B cell (primary cell): ENCODE measurements around the gene HOXC9. TPM values are rescaled to one million over a fixed set of nuclear protein-coding genes. Genes with fewer than 3 reads are reported as not detected.
A peak's percentile ranks its signal among the peaks of the same experiment; 100 is the strongest.

Experiments
- ATAC-seq: fragments of 200-7000 bp; cut with Tn5 transposase; one replicate; pipeline ENCODE4 v1.10.0; 2021; ENCODE audit warnings: low read depth, mild to moderate bottlenecking, moderate number of reproducible peaks, moderate library complexity
- CTCF ChIA-PET: fragments of 350-600 bp; sonication (Branson Sonifier 250); formaldehyde crosslinking; loops from one replicate; lab custom pipeline; 2021; ENCODE audit warnings: antibody characterized with exemption, inconsistent platforms; lab: Charles Lee
- POLR2A ChIA-PET: fragments of 350-600 bp; sonication (Branson Sonifier 250); formaldehyde crosslinking; loops from one replicate; lab custom pipeline; 2021; ENCODE audit warnings: antibody characterized with exemption; lab: Charles Lee
- DNase-seq: peaks from one replicate; pipeline ENCODE4 v3.0.0; 2013
- H2AFZ ChIP-seq: 2 replicates; pipeline ENCODE4 v1.6.1; 2012; ENCODE audit warnings: mild to moderate bottlenecking, low read depth, low read length; ENCODE audit not compliant: insufficient read depth, poor library complexity, severe bottlenecking
- H3K27ac ChIP-seq, 2 donors: 1 replicate in 1 of 2; 2 replicates in 1 of 2; pipeline ENCODE4 v1.5.1; 2012 to 2013; ENCODE audit warnings: low read length in 2 of 2, mild to moderate bottlenecking in 2 of 2, moderate library complexity in 1 of 2
- H3K27me3 ChIP-seq, 4 experiments: fragments of 200-600 bp in 1 of 4; sonication (generic) in 1 of 4; replicated peaks in 1 of 4; 1 replicate in 2 of 4; 2 replicates in 2 of 4; pipeline versions ENCODE4 v1.6.1 to v1.7.0; 2013 to 2016; ENCODE audit warnings: low read length in 3 of 4, mild to moderate bottlenecking in 2 of 4, mixed read lengths in 1 of 4, moderate library complexity in 1 of 4; ENCODE audit not compliant: insufficient read depth in 4 of 4, control insufficient read depth in 3 of 4; ENCODE audit errors: control extremely low read depth in 1 of 4
- H3K36me3 ChIP-seq, 2 experiments: replicated peaks in 1 of 2; 1 replicate in 1 of 2; 2 replicates in 1 of 2; pipeline versions ENCODE4 v1.6.1 to v1.7.1; 2013; ENCODE audit warnings: low read length in 1 of 2; ENCODE audit not compliant: insufficient read depth in 2 of 2, control insufficient read depth in 1 of 2; ENCODE audit errors: control extremely low read depth in 1 of 2, extremely low read depth in 1 of 2
- H3K4me1 ChIP-seq, 2 donors: fragments of 200-600 bp in 1 of 2; sonication (generic) in 1 of 2; 1 replicate in 1 of 2; 2 replicates in 1 of 2; pipeline versions ENCODE4 v1.5.1 to v1.6.1; 2013 to 2017; ENCODE audit warnings: low read length in 2 of 2; ENCODE audit not compliant: control insufficient read depth in 2 of 2, insufficient read depth in 2 of 2
- H3K4me2 ChIP-seq: replicated peaks from 2 replicates; pipeline ENCODE3; 2012; ENCODE audit warnings: mild to moderate bottlenecking, low read depth, low read length; ENCODE audit not compliant: poor library complexity, severe bottlenecking
- H3K4me3 ChIP-seq, 5 experiments: fragments of 200-600 bp in 1 of 5; sonication (generic) in 1 of 5; 1 replicate in 3 of 5; 2 replicates in 2 of 5; pipeline versions ENCODE4 v1.5.1 to v1.7.0; 2011 to 2016; ENCODE audit warnings: low read length in 4 of 5, mild to moderate bottlenecking in 4 of 5, low read depth in 2 of 5, control low read depth in 1 of 5, moderate library complexity in 1 of 5; ENCODE audit not compliant: insufficient read depth in 1 of 5; ENCODE audit errors: control extremely low read depth in 1 of 5, extremely low read depth in 1 of 5
- H3K79me2 ChIP-seq: fragments of 200-600 bp; sonication (generic); one replicate; pipeline ENCODE4 v1.6.0; 2016; ENCODE audit warnings: low read length; ENCODE audit not compliant: control insufficient read depth, insufficient read depth
- H3K9ac ChIP-seq: fragments of 200-600 bp; sonication (generic); 2 replicates; pipeline ENCODE4 v1.6.1; 2017; ENCODE audit warnings: mild to moderate bottlenecking, low read length, moderate library complexity
- H3K9me3 ChIP-seq, 3 donors: one replicate each; pipeline versions ENCODE4 v1.6.1 to v1.7.1; 2013; ENCODE audit warnings: low read length in 2 of 3; ENCODE audit not compliant: control insufficient read depth in 2 of 3, insufficient read depth in 1 of 3; ENCODE audit errors: control extremely low read depth in 1 of 3
- H4K20me1 ChIP-seq: 2 replicates; pipeline ENCODE4 v1.6.0; 2012; ENCODE audit warnings: mild to moderate bottlenecking, low read length; ENCODE audit not compliant: insufficient read depth, control insufficient read depth, poor library complexity, severe bottlenecking
- H3K27ac Mint-ChIP-seq: one replicate; pipeline ENCODE4 v1.8.0; 2021; ENCODE audit warnings: mixed read lengths
- H3K27me3 Mint-ChIP-seq: one replicate; pipeline ENCODE4 v1.8.0; 2021; ENCODE audit warnings: mixed read lengths
- H3K4me1 Mint-ChIP-seq: one replicate; pipeline ENCODE4 v1.8.0; 2021; ENCODE audit warnings: mixed read lengths
- H3K4me3 Mint-ChIP-seq: one replicate; pipeline ENCODE4 v1.8.0; 2021; ENCODE audit warnings: mixed read lengths
- H3K9me3 Mint-ChIP-seq: one replicate; pipeline ENCODE4 v1.8.0; 2022; ENCODE audit warnings: mixed read lengths; ENCODE audit not compliant: insufficient read depth
- CTCF ChIP-seq: fragments of 200-600 bp; IDR thresholded peaks from one replicate; pipeline ENCODE4 v1.8.0; 2022; ENCODE audit warnings: antibody characterized with exemption, mild to moderate bottlenecking
- EZH2 ChIP-seq: IDR thresholded peaks from 2 replicates; pipeline ENCODE4 v1.6.1; 2012; ENCODE audit warnings: borderline replicate concordance, low read depth, mild to moderate bottlenecking, moderate library complexity, low read length; ENCODE audit not compliant: insufficient read depth, poor library complexity, severe bottlenecking
- WGBS: methylation state at CpG from one replicate; pipeline ENCODE4 v1.1.5; 2013; ENCODE audit warnings: missing lambda C conversion rate; ENCODE audit not compliant: insufficient coverage; 5-methylcytosine and 5-hydroxymethylcytosine counted together
- intact Hi-C: fragments of 100-400 bp; cut with micrococcal nuclease; formaldehyde crosslinking; loops from one replicate; pipeline ENCODE4 v1.10.0; 2022
- polyA plus RNA-seq: library from polyadenylated mRNA; depleted of rRNA; stranded (reverse); fragments of >200 nt; gene quantifications from 2 replicates; pipeline ENCODE4 v1.2.3, GENCODE V29; 2012
- total RNA-seq, 2 donors: library from RNA; stranded (reverse); fragments of 120-200 nt in 1 of 2; gene quantifications; 1 replicate in 1 of 2; 2 replicates in 1 of 2; pipeline versions ENCODE4 v1.2.3 to v1.2.4, GENCODE V29; 2013 to 2022

Gene HOXC9
- total and polyA plus RNA-seq, 2 donors (not counting 1 experiment from before 2014, with no cell fraction given): not detected

- ATAC-seq (no peak), DNase-seq (peak; percentile 45)
- WGBS: 15% methylated on average over 15 of the region's 36 CpGs
- no peak overlapping the region for H3K4me3 ChIP-seq
- no peak overlapping the region for H3K27ac Mint-ChIP-seq
- H3K27me3 Mint-ChIP-seq: peaks cover 70% of the 10 kb centered on the region
- POLR2A ChIA-PET: interaction anchor here (0.7 kb wide), 1 partner anchor 13 kb away, joined by 4 read pairs; no protein-coding TSS in a partner anchor
- no peaks in the 10 kb centered on the region for H3K79me2 ChIP-seq
- peak overlapping the region; percentile 36 for H3K4me2 ChIP-seq
- H4K20me1 ChIP-seq: no peaks in the 10 kb centered on the region
- peaks cover 33 to 50% of the 10 kb centered on the region in 2 donors for H3K4me1 ChIP-seq
- no peaks in the 10 kb centered on the region for H3K36me3 ChIP-seq
- H3K9me3 Mint-ChIP-seq: no peaks in the 10 kb centered on the region
- TF ChIP-seq EZH2 (peak; percentile 98), CTCF (no peak)
- H3K4me1 Mint-ChIP-seq: peaks cover 30% of the 10 kb centered on the region
- no peak overlapping the region for H2AFZ ChIP-seq
- peaks cover 0 to 53% (median 6%) of the 10 kb centered on the region in 3 donors for H3K9me3 ChIP-seq
- no peak overlapping the region for H3K4me3 Mint-ChIP-seq
- intact Hi-C loops: loop anchor here (5.0 kb wide), 2 partner anchors 37 to 62 kb away; partner anchors contain the start of gene HOXC12
- peaks cover 0 to 94% (median 77%) of the 10 kb centered on the region in 4 experiments for H3K27me3 ChIP-seq
- no peak overlapping the region for H3K27ac ChIP-seq
- no peak overlapping the region for H3K9ac ChIP-seq
- CTCF ChIA-PET: interaction anchor here (0.7 to 3.9 kb wide), 8 partner anchors 8 to 193 kb away, joined by 3 to 31 read pairs (median 4); partner anchors contain the start of gene HOXC5
These were observed 14.5 kb downstream of the HOXC9 start for GRCh38 chr12:54014377-54015017.
